H9 (cell line): ENCODE measurements around the gene FOS. TPM values are rescaled to one million over a fixed set of nuclear protein-coding genes. Genes with fewer than 3 reads are reported as not detected.

Source experiments
- DNase-seq: peaks from one replicate; pipeline ENCODE4 v3.0.0-alpha.2; 2017
- H2AFZ ChIP-seq: one replicate; pipeline ENCODE4 v1.6.1; 2013; ENCODE audit warnings: mild to moderate bottlenecking, low read length, control low read depth, moderate library complexity
- H2AK5ac ChIP-seq: 2 replicates; pipeline ENCODE4 v1.6.1; 2013; ENCODE audit warnings: low read length, control low read depth, mixed read lengths; ENCODE audit not compliant: insufficient read length
- H2BK120ac ChIP-seq: one replicate; pipeline ENCODE4 v1.6.1; 2013; ENCODE audit warnings: low read depth, mild to moderate bottlenecking, low read length, control low read depth, inconsistent platforms; ENCODE audit not compliant: poor library complexity, severe bottlenecking
- H2BK12ac ChIP-seq: 2 replicates; pipeline ENCODE4 v1.6.1; 2013; ENCODE audit warnings: low read length, control low read depth, mixed read lengths, low read depth; ENCODE audit not compliant: insufficient read length
- H2BK15ac ChIP-seq: 2 replicates; pipeline ENCODE4 v1.6.1; 2013; ENCODE audit warnings: low read depth, low read length, control low read depth
- H2BK20ac ChIP-seq: one replicate; pipeline ENCODE4 v1.6.1; 2013; ENCODE audit warnings: low read depth, mild to moderate bottlenecking, low read length, control low read depth, inconsistent platforms; ENCODE audit not compliant: poor library complexity, severe bottlenecking
- H2BK5ac ChIP-seq: 2 replicates; pipeline ENCODE4 v1.6.1; 2013; ENCODE audit warnings: low read length, control low read depth, mixed read lengths; ENCODE audit not compliant: insufficient read length
- H3K14ac ChIP-seq: 2 replicates; pipeline ENCODE4 v1.6.1; 2013; ENCODE audit warnings: low read length, control low read depth; ENCODE audit not compliant: insufficient read depth
- H3K18ac ChIP-seq: 2 replicates; pipeline ENCODE4 v1.6.1; 2013; ENCODE audit warnings: low read depth, mild to moderate bottlenecking, mixed read lengths, low read length, control low read depth; ENCODE audit not compliant: insufficient read length
- H3K23ac ChIP-seq: 2 replicates; pipeline ENCODE4 v1.6.1; 2013; ENCODE audit warnings: low read length, control low read depth, mixed read lengths, low read depth; ENCODE audit not compliant: insufficient read length
- H3K23me2 ChIP-seq: 2 replicates; pipeline ENCODE4 v1.6.1; 2013; ENCODE audit warnings: low read depth, mild to moderate bottlenecking, mixed read lengths, low read length, control low read depth; ENCODE audit not compliant: insufficient read length, poor library complexity, severe bottlenecking
- H3K27ac ChIP-seq: 2 replicates; pipeline ENCODE4 v1.5.1; 2013; ENCODE audit warnings: low read length, control low read depth, mixed read lengths, low read depth; ENCODE audit not compliant: insufficient read length
- H3K27me3 ChIP-seq: 2 replicates; pipeline ENCODE4 v1.6.1; 2013; ENCODE audit warnings: low read length, control low read depth, inconsistent platforms; ENCODE audit not compliant: insufficient read depth
- H3K4ac ChIP-seq: 2 replicates; pipeline ENCODE4 v1.6.1; 2013; ENCODE audit warnings: low read depth, mild to moderate bottlenecking, control low read depth, inconsistent platforms, low read length, moderate library complexity
- H3K4me1 ChIP-seq: 2 replicates; pipeline ENCODE4 v1.6.1; 2013; ENCODE audit warnings: low read length, control low read depth, inconsistent platforms; ENCODE audit not compliant: insufficient read depth
- H3K4me2 ChIP-seq: 2 replicates; pipeline ENCODE4 v1.6.1; 2013; ENCODE audit warnings: low read length, control low read depth, mixed read lengths; ENCODE audit not compliant: insufficient read length, insufficient read depth
- H3K56ac ChIP-seq: 2 replicates; pipeline ENCODE4 v1.6.1; 2013; ENCODE audit warnings: low read depth, mild to moderate bottlenecking, mixed read lengths, low read length, control low read depth; ENCODE audit not compliant: insufficient read length
- H3K79me1 ChIP-seq: 2 replicates; pipeline ENCODE4 v1.6.1; 2013; ENCODE audit warnings: low read depth, mild to moderate bottlenecking, moderate library complexity, low read length, control low read depth, inconsistent platforms; ENCODE audit not compliant: insufficient read depth, poor library complexity, severe bottlenecking
- H3K79me2 ChIP-seq: 2 replicates; pipeline ENCODE4 v1.6.1; 2013; ENCODE audit warnings: low read length, control low read depth, inconsistent platforms; ENCODE audit not compliant: insufficient read depth
- H3K9ac ChIP-seq: 2 replicates; pipeline ENCODE4 v1.6.1; 2013; ENCODE audit warnings: low read length, control low read depth, mixed read lengths; ENCODE audit not compliant: insufficient read length; ENCODE audit errors: extremely low read depth
- H3K9me3 ChIP-seq: one replicate; pipeline ENCODE4 v1.6.1; 2013; ENCODE audit warnings: low read depth, low read length, inconsistent platforms; ENCODE audit not compliant: control insufficient read depth
- H3T11ph ChIP-seq: one replicate; pipeline ENCODE4 v1.6.1; 2013; ENCODE audit warnings: mild to moderate bottlenecking, low read length, control low read depth, inconsistent platforms
- H4K20me1 ChIP-seq: one replicate; pipeline ENCODE4 v1.6.1; 2013; ENCODE audit not compliant: control insufficient read depth, insufficient read length, insufficient read depth
- H4K5ac ChIP-seq: 2 replicates; pipeline ENCODE4 v1.6.1; 2013; ENCODE audit warnings: low read depth, mild to moderate bottlenecking, mixed read lengths, low read length, control low read depth; ENCODE audit not compliant: insufficient read length
- H4K8ac ChIP-seq: replicated peaks from 2 replicates; pipeline ENCODE4 v1.6.1; 2013; ENCODE audit warnings: low read length, control low read depth, mixed read lengths, low read depth; ENCODE audit not compliant: insufficient read length
- H4K91ac ChIP-seq: 2 replicates; pipeline ENCODE4 v1.6.1; 2013; ENCODE audit warnings: low read depth, mild to moderate bottlenecking, moderate library complexity, mixed read lengths, low read length, control low read depth; ENCODE audit not compliant: insufficient read length
- H3K27ac Mint-ChIP-seq, 3 experiments: 2 replicates in 2 of 3; 3 replicates in 1 of 3; pipeline ENCODE4 v1.8.0; 2020 to 2021; ENCODE audit warnings: mixed read lengths in 3 of 3, mild to moderate bottlenecking in 1 of 3, moderate library complexity in 1 of 3
- H3K27me3 Mint-ChIP-seq: 2 replicates; pipeline ENCODE4 v1.8.0; 2021; ENCODE audit warnings: low read depth, mild to moderate bottlenecking, moderate library complexity, mixed read lengths
- H3K36me3 Mint-ChIP-seq, 3 experiments: 2 replicates in 2 of 3; 3 replicates in 1 of 3; pipeline ENCODE4 v1.8.0; 2020 to 2021; ENCODE audit warnings: low read depth in 3 of 3, mixed read lengths in 3 of 3; ENCODE audit not compliant: insufficient read depth in 1 of 3
- H3K4me1 Mint-ChIP-seq, 2 experiments: 2 replicates each; pipeline ENCODE4 v1.8.0; 2020; ENCODE audit warnings: mixed read lengths in 2 of 2
- H3K4me3 Mint-ChIP-seq, 2 experiments: 2 replicates in 1 of 2; 3 replicates in 1 of 2; pipeline ENCODE4 v1.8.0; 2020 to 2021; ENCODE audit warnings: mild to moderate bottlenecking in 2 of 2, mixed read lengths in 2 of 2, moderate library complexity in 1 of 2
- H3K9me3 Mint-ChIP-seq, 2 experiments: 2 replicates in 1 of 2; 3 replicates in 1 of 2; pipeline ENCODE4 v1.8.0; 2020; ENCODE audit warnings: mild to moderate bottlenecking in 2 of 2, mixed read lengths in 2 of 2, moderate library complexity in 1 of 2
- CTCF ChIP-seq: fragments of 200-600 bp; sonication (generic); conservative IDR thresholded peaks from 3 replicates; pipeline ENCODE4 v1.8.0; 2021; ENCODE audit warnings: antibody characterized with exemption, mild to moderate bottlenecking
- WGBS: extraction: QIAGEN DNeasy Blood & Tissue Kit; methylation state at CpG from one replicate; pipeline ENCODE4 v1.1.7; 2013; ENCODE audit warnings: missing lambda C conversion rate, low lambda C conversion rate, mixed read lengths; ENCODE audit not compliant: insufficient read length; ENCODE audit errors: extremely low coverage; 5-methylcytosine and 5-hydroxymethylcytosine counted together
- total RNA-seq: library from RNA; stranded (reverse); gene quantifications from 2 replicates; pipeline ENCODE4 v1.2.1, GENCODE V29; 2021

The FOS gene
- total RNA-seq, 1 experiment from 2014 or later: 33.9 TPM

DNA sequence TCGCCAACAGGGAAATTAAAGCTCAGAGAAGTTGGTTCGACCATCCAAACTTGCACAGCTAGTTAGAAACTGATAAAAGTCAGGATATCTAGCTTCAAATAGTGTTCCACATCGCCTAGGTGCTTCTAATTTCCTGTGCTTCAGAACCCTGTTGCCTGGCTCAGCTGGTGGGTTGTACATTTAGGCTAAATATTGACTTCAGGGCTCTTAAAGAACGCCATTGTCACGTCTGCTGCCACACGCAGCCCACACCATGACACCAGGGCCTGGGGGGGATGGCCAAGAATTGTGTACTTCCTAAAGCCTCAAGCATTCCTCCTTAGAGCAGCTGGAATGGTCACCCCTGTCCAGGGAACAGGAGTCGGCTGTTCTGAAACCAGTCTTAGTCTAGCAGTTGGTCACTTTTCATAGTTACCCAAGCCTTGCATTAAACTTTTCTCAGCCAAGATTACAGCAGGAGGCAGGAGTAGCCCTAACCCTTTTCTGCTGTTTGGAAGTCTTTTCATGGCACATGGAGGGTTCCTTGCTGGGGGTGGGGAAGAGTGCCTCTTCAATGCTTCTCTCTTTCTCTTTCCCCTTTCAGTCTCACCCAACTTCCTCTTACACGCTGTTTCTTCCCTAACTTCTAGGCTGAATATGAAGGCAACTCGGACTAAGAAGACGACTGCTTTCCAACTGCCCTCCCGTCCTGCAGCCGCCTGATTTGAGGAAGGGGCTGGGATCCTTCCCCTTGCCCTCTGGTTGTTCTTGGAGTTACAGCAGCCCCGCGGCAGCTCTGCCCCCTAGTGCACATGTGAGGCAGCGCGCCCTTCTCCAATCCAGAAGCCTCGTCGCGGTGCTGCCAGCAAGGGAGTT, 17.1 kb downstream of the FOS start:
- Histone ChIP-seq H3T11ph (no peak overlapping the region), H3K18ac (peak overlapping the region; percentile 67), H4K20me1 (no peaks in the 10 kb centered on the region), H3K23me2 (peaks cover 11% of the 10 kb centered on the region), H2BK20ac (no peak overlapping the region), H3K4me1 (peaks cover 4% of the 10 kb centered on the region; the same call in 1 of the 2 replicates), H4K5ac (no peak overlapping the region), H2AFZ (no peak overlapping the region), H3K4me2 (peak overlapping the region; percentile 89), H2BK5ac (no peak overlapping the region), H3K79me2 (no peaks in the 10 kb centered on the region), H3K27ac (no peak overlapping the region), H2AK5ac (no peak overlapping the region), H3K56ac (no peak overlapping the region), H2BK12ac (peak overlapping the region; percentile 41), H3K14ac (peak overlapping the region; percentile 91; the same call in 1 of the 2 replicates), H4K91ac (no peak overlapping the region), H4K8ac (no peak overlapping the region), H3K9ac (no peak overlapping the region), H3K79me1 (no peaks in the 10 kb centered on the region), H3K23ac (no peak overlapping the region), H3K27me3 (no peaks in the 10 kb centered on the region), H2BK120ac (no peak overlapping the region), H2BK15ac (peak overlapping the region; percentile 16; the same call in 1 of the 2 replicates), H3K4ac (no peak overlapping the region; the same call in 1 of the 2 replicates), H3K9me3 (no peaks in the 10 kb centered on the region)
- H3K36me3 Mint-ChIP-seq: no peaks in the 10 kb centered on the region
- DNase-seq: peak; percentile 91
- no peaks in the 10 kb centered on the region for H3K9me3 Mint-ChIP-seq
- peak; percentile 98 for TF ChIP-seq CTCF
- peaks cover 12 to 17% of the 10 kb centered on the region in 2 experiments for H3K4me1 Mint-ChIP-seq
- no peaks in the 10 kb centered on the region; the same call in 1 of the 2 replicates for H3K27me3 Mint-ChIP-seq
- no CpG with 5 or more reads among the region's 19 CpGs for WGBS
- H3K4me3 Mint-ChIP-seq: peak overlapping the region; percentile 74 to 89
- H3K27ac Mint-ChIP-seq: peak overlapping the region; percentile 80 to 87 (median 82); a peak in 6 of 7 replicates
